Subcutaneous adipose tissue (tissue), 4 donors: ENCODE data around the gene SLC35E4. TPM values are rescaled to one million over a fixed set of nuclear protein-coding genes. Genes with fewer than 3 reads are reported as not detected.

ENCODE experiments used
- total RNA-seq, 4 donors: library from RNA; depleted of rRNA; stranded (reverse); fragments of >200 nt; gene quantifications; one replicate each; pipeline ENCODE4 v1.1.0, GENCODE V29; 2016
- TF ChIP-seq, protein P1 (sequence below): fragments of 450-650 bp; IDR thresholded peaks from one replicate; pipeline ENCODE4 v1.5.1; 2016; ENCODE audit warnings: low read depth, mild to moderate bottlenecking, control low read depth, antibody characterized with exemption, moderate library complexity

SLC35E4 gene
- total RNA-seq, 4 donors from 2014 or later = 2.4 to 5.4 (median 3.2) TPM

DNA sequence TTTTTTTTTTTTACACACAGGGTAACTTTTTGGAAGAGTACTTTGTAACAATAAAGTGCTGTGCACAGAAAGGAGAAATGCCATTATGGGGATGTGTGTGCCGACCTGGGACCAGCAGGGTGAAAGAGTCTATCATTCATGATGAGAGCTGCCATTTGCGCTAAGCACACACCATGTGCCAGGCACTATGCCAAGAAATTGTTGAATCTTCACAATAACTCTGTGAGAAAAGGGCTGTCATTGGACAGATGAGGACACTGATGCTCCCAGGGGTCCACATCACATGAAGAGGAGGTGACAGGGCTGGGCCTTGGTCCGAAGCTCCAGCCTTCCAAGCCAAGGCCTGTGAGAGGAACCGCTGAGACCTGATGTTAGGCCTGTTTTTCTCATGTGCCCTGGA, 26.5 kb downstream of the SLC35E4 start:
- TF ChIP-seq, protein P1, sequence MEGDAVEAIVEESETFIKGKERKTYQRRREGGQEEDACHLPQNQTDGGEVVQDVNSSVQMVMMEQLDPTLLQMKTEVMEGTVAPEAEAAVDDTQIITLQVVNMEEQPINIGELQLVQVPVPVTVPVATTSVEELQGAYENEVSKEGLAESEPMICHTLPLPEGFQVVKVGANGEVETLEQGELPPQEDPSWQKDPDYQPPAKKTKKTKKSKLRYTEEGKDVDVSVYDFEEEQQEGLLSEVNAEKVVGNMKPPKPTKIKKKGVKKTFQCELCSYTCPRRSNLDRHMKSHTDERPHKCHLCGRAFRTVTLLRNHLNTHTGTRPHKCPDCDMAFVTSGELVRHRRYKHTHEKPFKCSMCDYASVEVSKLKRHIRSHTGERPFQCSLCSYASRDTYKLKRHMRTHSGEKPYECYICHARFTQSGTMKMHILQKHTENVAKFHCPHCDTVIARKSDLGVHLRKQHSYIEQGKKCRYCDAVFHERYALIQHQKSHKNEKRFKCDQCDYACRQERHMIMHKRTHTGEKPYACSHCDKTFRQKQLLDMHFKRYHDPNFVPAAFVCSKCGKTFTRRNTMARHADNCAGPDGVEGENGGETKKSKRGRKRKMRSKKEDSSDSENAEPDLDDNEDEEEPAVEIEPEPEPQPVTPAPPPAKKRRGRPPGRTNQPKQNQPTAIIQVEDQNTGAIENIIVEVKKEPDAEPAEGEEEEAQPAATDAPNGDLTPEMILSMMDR = no peak

DNA sequence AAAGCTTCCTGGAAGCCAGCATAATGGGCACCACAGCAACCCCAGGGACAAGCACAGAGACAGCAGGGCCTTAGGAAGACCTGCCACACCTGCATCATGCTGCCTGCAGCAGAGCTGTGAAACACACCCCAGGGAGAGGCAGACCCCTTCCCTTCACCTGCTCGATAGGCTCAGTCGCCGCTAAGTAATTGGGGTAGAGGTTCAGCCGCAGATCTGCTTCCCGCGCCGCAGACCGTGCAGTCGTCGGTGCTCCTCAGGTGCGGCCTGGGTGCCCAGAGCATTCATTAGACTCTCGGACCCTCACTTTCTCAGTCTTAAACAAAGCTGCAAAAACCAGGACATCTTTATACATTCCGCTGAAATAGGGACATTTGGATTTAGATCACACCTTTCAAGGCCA, 29.2 kb downstream of the SLC35E4 start:
- TF ChIP-seq, protein P1 = no peak

DNA sequence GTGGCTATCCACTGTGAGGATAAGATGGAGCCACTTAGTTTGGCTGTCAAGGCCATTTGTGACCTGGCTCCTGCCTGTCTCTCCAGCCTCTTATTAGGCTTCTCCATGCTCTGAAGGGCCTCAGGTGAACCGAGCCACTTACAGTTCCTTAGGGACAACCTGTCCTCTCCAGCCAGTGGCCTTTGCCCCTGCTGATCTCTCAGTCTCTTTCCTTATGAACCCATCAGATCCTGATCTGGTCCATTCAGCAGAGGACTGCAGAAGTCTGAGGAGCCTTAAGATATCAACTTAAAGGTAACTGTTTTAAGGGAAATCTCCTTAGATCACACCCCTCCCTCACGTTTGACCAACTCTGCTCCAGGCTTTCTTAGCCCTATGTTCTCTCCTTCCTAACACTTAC, 29.7 kb downstream of the SLC35E4 start:
- TF ChIP-seq, protein P1 = no peak

DNA sequence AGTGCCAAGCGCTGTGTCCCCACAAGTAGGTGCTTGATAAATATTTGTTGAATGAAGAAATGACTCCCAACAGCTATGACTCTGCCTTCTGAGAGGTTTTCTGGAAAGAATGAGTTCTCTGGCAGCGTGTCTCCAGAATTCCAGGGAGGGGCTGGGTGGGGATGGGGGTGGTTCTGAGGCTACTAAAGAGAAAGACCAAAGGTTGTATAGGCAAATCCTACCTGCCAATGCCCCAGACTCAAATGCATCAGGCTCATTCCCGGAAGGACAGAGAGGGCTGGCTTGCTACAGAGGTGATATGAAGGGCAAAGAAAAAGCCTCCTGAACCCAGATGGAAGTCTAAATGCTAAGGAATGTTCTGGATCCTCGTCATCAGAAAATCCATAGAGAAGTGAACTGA, 30.2 kb downstream of the SLC35E4 start:
- TF ChIP-seq, protein P1 = no peak

DNA sequence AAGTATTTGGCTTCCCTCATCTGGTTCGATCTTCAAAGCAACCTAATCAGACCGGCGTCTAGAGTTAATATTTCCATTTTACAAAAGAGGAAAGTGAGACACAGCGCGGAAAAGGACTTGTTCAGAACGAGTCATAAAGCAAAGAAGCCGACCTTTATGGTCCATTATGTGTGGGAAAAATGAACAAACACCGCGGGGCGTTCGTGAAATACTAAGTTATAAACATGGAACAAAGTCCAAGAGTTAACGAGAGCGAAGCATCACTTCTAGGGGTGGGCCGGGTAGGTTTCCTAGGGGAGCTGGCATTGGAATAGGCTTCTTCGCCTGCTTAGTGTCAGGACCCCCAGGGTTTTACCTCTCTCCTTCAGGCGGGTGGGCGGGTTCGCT, 31.5 kb downstream of the SLC35E4 start:
- TF ChIP-seq, protein P1 = no peak

DNA sequence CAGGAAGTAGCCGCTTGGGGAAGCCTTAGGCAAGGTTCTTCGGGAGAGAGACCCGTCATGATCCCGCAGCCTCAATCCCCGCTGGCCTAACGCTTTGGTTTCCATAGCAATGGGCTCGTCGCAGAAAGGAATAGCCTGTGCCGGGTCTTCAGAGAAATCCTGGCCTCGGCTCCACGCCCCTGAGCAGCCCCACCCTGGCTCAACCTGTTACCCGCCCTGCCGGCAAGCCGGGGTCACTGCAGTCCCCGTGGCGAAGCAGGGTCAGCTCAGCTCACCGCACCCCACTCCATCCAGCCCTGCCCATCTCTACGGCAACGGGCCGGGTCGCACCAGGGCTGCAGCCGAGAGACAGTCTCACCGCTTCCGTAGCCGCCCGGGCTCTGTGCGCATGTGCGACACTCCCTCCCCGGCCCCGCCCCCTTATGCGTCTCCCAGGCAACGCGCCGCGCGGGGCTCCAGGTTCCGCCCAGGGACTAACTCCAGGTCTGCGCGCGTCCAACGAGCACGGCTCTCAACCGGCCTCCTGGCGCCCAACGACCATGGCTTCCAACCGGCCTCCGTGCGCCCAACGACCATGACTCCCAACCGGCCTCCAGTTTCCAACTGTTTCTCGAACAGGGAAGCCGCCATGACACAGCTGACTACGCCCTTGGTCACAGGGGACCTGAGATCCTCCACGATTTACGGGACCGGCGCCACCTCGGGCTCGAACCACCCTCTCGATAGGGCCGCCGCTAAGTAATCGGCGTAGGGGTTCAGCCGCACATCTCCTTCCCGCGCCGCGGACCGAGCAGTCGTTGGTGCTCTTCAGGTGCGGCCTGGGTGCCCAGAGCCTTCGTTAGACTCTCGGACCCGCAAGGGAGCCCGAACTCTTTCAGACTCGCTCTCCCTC, 32.2 kb downstream of the SLC35E4 start, which contains the start of gene DUSP18:
TSS of gene DUSP18 (minus strand) at position 382 of the 892 bp plus-strand sequence. CDS start 3,872 bp downstream, outside the sequence.
- TF ChIP-seq, protein P1 = no peak

DNA sequence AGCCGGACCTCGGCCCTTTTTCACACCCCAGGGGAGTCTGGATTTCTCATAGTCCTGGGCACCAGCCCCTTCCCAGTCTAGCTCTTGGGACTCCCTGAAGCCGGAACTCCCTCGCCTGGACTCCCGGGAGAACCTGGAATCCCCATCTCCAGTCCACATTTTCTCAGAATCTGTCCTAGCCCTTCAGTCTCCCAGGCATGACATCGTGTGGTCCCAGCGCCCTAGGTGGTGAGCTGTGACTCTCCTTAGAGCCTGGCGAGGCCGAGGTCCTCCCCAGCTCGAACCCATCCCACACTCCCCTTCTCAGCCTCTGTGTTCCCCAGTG, 32.8 kb downstream of the SLC35E4 start:
- TF ChIP-seq, protein P1 = no peak
